SJSA1 (cell line): ENCODE data around the gene SLC2A6. TPM values are rescaled to one million over a fixed set of nuclear protein-coding genes. Genes with fewer than 3 reads are reported as not detected.

ENCODE experiments used
- DNase-seq, 2 experiments: peaks; one replicate each; pipeline ENCODE4 v3.0.0-alpha.2; 2015 to 2020; ENCODE audit warnings: low spot score in 2 of 2, low read depth in 1 of 2
- H3K27ac ChIP-seq: fragments of 250-450 bp; sonication (Bioruptor Pico); 2 replicates; pipeline ENCODE4 v1.5.1; 2020; ENCODE audit warnings: mild to moderate bottlenecking, moderate library complexity
- H3K27me3 ChIP-seq: fragments of 250-450 bp; sonication (Bioruptor Pico); replicated peaks from 2 replicates; pipeline ENCODE4 v1.5.1; 2020; ENCODE audit warnings: mild to moderate bottlenecking, moderate library complexity
- H3K36me3 ChIP-seq: fragments of 250-450 bp; sonication (Bioruptor Pico); 2 replicates; pipeline ENCODE4 v1.5.1; 2020; ENCODE audit warnings: mild to moderate bottlenecking
- H3K4me1 ChIP-seq: fragments of 250-450 bp; sonication (Bioruptor Pico); replicated peaks from 2 replicates; pipeline ENCODE4 v1.6.1; 2021; ENCODE audit warnings: mild to moderate bottlenecking
- H3K4me3 ChIP-seq: fragments of 250-450 bp; sonication (Bioruptor Pico); 2 replicates; pipeline ENCODE4 v1.5.1; 2020; ENCODE audit warnings: mild to moderate bottlenecking
- H3K9me3 ChIP-seq: fragments of 250-450 bp; sonication (Bioruptor Pico); replicated peaks from 2 replicates; pipeline ENCODE4 v1.5.1; 2020; ENCODE audit warnings: mild to moderate bottlenecking
- total RNA-seq: library from RNA; depleted of rRNA; stranded (reverse); fragments of >200 nt; shearing (Covaris generic); gene quantifications from 2 replicates; pipeline ENCODE4 v1.2.3, GENCODE V29; 2014; rRNA removed

Gene SLC2A6
- total RNA-seq, result 22.6 and 25.0 TPM in 2 replicates

- H3K4me3 ChIP-seq, result peak within 1 kb of the TSS; percentile 53
- peak within 1 kb of the TSS; percentile 66 for H3K27ac ChIP-seq
- no peaks in the 10 kb centered on the region for H3K27me3 ChIP-seq
- peaks cover 15% of the 10 kb centered on the region for H3K4me1 ChIP-seq
- H3K36me3 ChIP-seq, result peaks cover 32% of the 10 kb centered on the region
- peak; percentile 70 to 82 for DNase-seq
- H3K9me3 ChIP-seq, result no peaks in the 10 kb centered on the region
Observed at GRCh38 chr9:133478851-133479711, at the start of gene SLC2A6. TSS of gene SLC2A6 (minus strand) at chr9:133479099. CDS start at chr9:133479059, 40 bp downstream.

DNA sequence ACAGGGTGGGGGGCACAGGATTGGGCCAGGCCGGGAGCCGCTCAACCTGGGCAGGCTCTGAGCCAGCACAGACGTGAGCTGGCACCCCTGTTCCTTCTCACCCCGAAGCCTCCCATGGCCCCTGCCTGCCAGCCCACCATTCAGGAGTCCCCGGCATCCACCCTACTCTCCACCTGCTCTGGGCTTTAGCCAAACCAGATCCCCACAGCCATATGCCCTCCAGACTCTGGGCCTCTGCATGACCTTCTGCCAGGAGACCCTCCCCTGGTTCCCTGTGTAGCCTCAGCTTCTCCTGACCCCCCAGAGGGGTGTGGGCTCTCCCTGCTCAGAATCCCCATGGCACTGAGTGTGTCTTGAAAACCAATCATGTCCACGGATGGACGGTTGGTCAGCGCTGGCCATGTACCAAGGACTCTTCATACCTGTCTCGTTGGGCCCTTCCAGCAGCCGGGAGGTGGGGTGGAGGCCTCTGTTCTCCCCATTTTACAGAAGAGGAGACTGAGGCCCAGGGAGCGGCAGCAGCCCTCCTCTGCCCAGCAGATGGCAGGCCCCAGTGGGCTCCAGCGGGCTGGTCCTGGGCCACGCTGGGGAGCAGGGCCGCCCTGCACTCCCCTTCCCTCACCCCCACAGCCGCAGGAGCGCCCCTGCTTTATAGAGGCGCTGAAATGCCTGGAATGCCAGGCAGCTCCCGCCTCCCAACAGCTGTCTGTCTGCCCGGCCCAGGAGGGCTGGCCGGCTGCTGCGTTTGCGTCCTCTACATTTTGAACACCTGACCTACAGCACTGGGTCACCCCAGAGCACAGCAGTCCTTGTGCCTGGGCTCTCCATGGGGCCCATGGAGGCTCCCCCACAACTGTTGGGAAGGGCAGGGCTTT, 49.3 kb upstream of the SLC2A6 start:
- Histone ChIP-seq H3K27me3 (peaks cover 28% of the 10 kb centered on the region), H3K27ac (no peak overlapping the region), H3K4me1 (no peaks in the 10 kb centered on the region), H3K9me3 (no peaks in the 10 kb centered on the region), H3K4me3 (no peak overlapping the region), H3K36me3 (no peaks in the 10 kb centered on the region)
- DNase-seq, result no peak

GRCh38 chr9:133527444-133527920, 48.6 kb upstream of the SLC2A6 start:
- no peak overlapping the region for H3K27ac ChIP-seq

GRCh38 chr9:133526721-133527321, 47.9 kb upstream of the SLC2A6 start:
- Histone ChIP-seq H3K9me3 (no peaks in the 10 kb centered on the region), H3K27me3 (peaks cover 27% of the 10 kb centered on the region), H3K4me3 (no peak overlapping the region), H3K36me3 (no peaks in the 10 kb centered on the region), H3K4me1 (no peaks in the 10 kb centered on the region), H3K27ac (no peak overlapping the region)
- no peak for DNase-seq

More at GRCh38 chr9:133527444-133527920, 48.6 kb upstream of the SLC2A6 start:
- Histone ChIP-seq H3K4me1 (no peaks in the 10 kb centered on the region), H3K36me3 (no peaks in the 10 kb centered on the region), H3K9me3 (no peaks in the 10 kb centered on the region), H3K4me3 (no peak overlapping the region), H3K27me3 (peaks cover 27% of the 10 kb centered on the region)
- DNase-seq, result no peak

DNA sequence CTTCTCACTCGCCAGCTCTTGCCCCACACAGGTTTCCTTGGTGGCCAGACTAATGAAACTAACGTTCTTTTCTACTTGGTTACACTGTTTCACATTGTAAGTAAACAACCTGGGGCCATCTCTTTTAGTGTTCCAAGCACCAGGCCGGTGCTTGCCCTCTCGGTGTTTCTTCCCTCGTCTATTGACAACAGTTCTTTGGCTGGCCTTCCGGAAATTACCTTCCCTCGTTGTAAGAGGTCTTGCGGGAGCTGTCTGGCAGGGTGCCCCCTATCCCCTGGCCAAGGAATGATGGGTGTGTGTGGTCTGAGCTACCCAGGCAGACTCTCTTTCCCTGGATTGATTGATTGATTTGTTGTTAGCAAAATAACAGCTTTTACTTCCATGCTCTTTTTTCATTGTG, 46.8 kb upstream of the SLC2A6 start:
- H3K9me3 ChIP-seq, result no peaks in the 10 kb centered on the region
- H3K4me1 ChIP-seq, result no peaks in the 10 kb centered on the region
- DNase-seq, result no peak
- no peak overlapping the region for H3K4me3 ChIP-seq
- peaks cover 27% of the 10 kb centered on the region for H3K27me3 ChIP-seq
- H3K27ac ChIP-seq, result no peak overlapping the region
- H3K36me3 ChIP-seq, result no peaks in the 10 kb centered on the region

DNA sequence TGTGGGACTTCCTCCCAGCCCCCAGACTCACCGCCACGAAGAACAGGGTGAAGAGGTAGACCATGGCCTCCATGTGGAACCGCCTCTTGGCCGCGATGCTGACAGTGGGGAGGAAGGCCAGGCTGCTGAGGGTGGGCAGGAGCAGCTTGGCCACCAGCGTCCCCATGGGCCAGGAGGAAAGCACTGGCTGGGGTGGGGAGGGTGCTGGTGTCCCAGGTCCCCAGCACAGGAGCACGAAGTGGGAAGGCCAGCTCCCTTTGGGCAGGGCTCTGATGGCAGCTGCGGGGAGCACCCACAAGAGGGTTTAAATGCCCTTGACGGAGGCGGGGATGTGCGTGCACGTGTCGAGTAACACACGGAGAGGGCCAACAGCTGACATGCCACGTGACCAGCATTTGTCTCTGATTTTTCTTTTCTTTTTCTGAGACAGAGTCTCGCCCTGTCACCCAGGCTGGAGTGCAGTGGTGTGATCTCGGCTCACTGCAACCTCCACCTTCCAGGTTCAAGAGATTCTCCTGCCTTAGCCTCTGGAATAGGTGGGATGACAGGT, 45.9 kb upstream of the SLC2A6 start, which contains the start of gene MYMK:
MYMK (minus strand) TSS at position 281 of the 550 bp plus-strand sequence; CDS start at position 166, 115 bp downstream.
- Histone ChIP-seq H3K36me3 (no peaks in the 10 kb centered on the region), H3K9me3 (no peaks in the 10 kb centered on the region), H3K27me3 (peaks cover 23% of the 10 kb centered on the region), H3K27ac (no peak within 1 kb of the TSS), H3K4me3 (no peak within 1 kb of the TSS), H3K4me1 (no peaks in the 10 kb centered on the region)
- no peak for DNase-seq

GRCh38 chr9:133524146-133524545, 45.2 kb upstream of the SLC2A6 start:
- Histone ChIP-seq H3K9me3 (no peaks in the 10 kb centered on the region), H3K4me3 (no peak overlapping the region), H3K4me1 (no peaks in the 10 kb centered on the region), H3K27me3 (peaks cover 19% of the 10 kb centered on the region), H3K36me3 (no peaks in the 10 kb centered on the region), H3K27ac (no peak overlapping the region)
- DNase-seq, result no peak

DNA sequence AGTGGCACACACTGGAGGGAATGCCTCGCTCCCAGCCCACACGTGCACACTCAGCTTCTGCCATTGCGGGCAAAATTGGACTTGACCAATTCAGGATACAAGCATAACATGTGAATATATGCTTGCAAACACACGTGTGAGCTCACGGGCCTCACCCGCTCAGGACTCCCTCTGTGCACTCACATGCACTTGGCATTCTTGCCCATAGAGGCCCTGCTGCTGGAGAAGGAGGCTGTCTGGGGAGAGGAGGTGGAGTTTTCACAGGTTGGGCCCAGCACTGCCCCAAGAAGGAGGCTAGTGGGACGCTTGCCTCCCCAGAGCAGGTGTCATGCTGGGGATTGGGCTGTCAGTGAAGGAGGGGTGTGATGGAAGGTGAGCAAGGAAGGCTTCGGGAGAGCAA, 44.2 kb upstream of the SLC2A6 start:
- no peak for DNase-seq
- H3K36me3 ChIP-seq, result no peaks in the 10 kb centered on the region
- no peak overlapping the region for H3K4me3 ChIP-seq
- no peaks in the 10 kb centered on the region for H3K9me3 ChIP-seq
- no peaks in the 10 kb centered on the region for H3K4me1 ChIP-seq
- no peak overlapping the region for H3K27ac ChIP-seq
- H3K27me3 ChIP-seq, result peaks cover 9% of the 10 kb centered on the region

DNA sequence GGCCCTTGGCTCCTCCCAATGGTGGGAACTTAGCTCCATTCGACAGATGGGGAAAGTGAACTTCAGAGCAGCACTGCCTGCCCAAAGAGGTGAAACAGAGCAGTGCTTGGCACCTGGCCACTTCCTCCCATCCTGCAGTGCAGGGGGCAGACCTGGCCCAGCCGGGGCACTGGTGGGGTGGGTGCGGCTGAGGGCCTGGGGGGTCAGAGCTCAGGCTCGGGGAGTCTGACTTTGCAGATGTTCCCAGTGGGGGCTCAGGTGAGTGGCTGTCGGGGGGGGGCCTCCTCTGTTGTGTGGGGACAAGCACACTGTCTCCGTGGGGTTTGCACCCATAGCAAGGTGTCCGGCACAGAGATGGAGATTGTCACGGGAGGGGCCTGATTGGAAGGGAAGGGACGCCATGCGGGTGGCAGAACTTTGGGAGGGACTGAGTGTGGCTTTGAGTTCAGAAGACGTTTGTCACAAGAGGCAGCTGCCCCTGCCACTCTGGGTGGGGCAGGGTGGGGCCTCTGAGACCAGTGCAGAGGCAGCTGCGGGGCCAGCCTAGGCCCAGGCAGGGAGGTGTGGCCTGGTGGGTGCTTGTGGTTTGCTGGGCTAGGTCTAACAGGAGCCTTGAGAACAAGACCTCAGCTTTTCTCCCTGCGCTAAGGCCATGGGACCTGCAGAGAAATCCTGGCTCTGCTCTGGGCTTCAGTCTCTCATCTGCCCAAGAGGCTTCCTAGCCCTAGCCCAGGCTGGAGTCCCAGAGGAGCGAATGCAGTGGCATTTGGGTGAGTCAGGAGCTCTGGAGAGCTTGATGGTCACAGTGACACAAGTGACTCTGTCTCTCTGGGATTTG, 43.4 kb upstream of the SLC2A6 start:
- Histone ChIP-seq H3K4me3 (no peak overlapping the region), H3K9me3 (no peaks in the 10 kb centered on the region), H3K36me3 (no peaks in the 10 kb centered on the region), H3K4me1 (no peaks in the 10 kb centered on the region), H3K27me3 (peaks cover 8% of the 10 kb centered on the region; the same call in 1 of the 2 replicates), H3K27ac (no peak overlapping the region)
- DNase-seq, result no peak

DNA sequence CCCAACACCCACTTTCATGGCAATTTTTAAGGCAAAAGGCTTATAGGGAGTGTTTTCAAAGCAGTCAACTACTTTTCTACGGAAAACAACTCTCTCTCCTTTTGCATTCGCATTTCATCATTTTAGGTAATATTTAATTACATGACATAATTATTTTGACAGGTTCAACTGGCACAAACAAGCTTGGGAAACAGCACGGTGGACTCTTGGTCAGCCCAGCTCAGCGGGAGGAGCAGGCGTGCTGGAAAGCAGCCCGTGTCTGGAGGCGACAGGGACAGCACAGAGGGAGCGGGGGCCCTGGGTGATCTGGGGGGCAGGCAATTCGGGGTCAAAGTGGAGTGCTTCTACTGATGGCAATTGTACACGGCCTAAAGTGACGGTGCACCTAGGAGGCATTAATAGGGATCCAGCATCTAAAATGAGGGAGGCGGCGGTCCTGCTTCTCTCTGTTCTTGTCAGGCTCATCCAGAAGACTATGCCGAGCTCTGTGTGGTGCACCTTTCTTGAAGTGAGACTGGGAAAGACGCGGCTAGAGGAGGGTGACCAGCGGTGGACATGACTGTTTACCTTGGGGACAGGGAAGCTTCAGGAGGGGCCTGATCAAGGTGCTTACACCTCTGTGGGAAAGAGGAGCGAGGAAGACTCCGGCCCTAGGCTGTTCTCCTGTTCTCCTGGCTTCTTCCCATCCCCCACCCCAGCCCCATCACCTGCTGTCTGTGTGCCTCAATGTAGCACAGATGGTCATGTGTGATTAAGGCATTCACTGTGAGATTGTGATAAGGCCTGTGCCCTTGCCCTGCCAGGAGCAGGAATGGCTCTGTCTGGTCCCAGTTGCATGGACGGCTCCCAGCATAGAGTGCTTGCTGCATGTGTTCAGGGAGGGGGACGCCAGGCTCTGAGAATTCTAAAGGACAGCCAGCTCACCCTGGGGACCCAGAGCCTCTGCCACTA, 42.5 kb upstream of the SLC2A6 start:
- H3K36me3 ChIP-seq, result no peaks in the 10 kb centered on the region
- H3K27me3 ChIP-seq, result no peaks in the 10 kb centered on the region
- H3K27ac ChIP-seq, result no peak overlapping the region

GRCh38 chr9:133520121-133520835, 41.4 kb upstream of the SLC2A6 start:
- Histone ChIP-seq H3K36me3 (no peaks in the 10 kb centered on the region), H3K9me3 (no peaks in the 10 kb centered on the region), H3K27me3 (no peaks in the 10 kb centered on the region), H3K4me1 (no peaks in the 10 kb centered on the region), H3K27ac (no peak overlapping the region), H3K4me3 (no peak overlapping the region)
- DNase-seq, result no peak

More for the DNA sequence above, 42.5 kb upstream of the SLC2A6 start:
- Histone ChIP-seq H3K4me1 (no peaks in the 10 kb centered on the region), H3K4me3 (no peak overlapping the region), H3K9me3 (no peaks in the 10 kb centered on the region)
- DNase-seq, result no peak
